ENCODE results near the gene CEP55.

CEP55 gene

DNA sequence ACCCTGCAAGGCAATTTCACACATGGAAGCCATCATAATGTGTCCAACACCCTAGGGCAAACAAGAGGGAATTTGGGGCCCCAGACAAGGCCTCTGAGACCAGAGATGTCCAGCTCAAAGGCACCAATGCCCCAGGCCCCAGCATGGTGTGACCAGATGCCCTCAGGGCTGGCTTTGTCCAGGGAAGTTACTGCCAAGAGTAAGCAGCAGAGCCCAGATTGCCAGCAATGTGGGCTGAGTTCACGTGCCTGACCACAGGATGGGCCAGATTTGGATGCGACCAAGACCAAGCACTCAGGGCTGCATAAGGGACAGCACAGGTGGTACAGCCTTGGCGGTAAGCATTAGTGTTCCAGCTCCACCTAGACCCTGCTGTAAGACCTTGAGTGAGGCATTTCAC is 27.0 kb upstream of the CEP55 start:
- no peak for DNase-seq

GRCh38 chr10:93471110-93471651 is 25.2 kb upstream of the CEP55 start:
- DNase-seq, result no peak

- DNase-seq, result no peak
These were observed 23.3 kb upstream of the CEP55 start for GRCh38 chr10:93473161-93473560.

DNA sequence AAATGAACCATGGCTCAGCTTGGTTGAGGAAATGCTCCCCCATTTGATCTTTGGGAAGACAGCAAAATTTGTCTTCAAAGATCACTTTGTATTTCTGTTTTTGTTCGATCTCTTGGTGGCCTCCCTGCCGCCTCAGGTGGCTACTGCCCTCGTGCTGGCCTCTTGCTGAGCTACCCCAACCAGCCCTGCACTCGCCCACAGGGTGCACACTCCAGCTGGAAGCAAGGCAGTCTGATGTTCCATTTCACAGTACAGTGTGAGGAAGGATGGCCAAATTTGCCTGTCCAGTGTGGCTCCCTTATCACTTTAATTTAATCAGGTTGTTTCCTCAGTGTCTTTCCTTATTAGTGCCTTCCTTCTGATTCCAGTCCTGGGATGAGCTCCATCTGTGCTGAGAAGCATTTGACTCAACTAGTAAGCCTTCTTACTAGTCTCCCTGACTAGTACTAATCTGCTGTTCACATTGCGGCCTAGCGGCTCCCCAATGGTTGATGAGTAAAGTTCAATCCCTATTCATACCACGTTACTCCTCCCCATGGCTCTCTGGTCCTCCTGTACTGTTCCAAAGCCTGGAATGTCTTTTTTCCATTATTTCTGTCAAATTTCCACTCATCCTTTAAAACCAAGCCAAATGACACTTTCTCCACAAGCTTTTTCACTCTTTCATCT is 22.5 kb upstream of the CEP55 start:
- no peak for DNase-seq

DNA sequence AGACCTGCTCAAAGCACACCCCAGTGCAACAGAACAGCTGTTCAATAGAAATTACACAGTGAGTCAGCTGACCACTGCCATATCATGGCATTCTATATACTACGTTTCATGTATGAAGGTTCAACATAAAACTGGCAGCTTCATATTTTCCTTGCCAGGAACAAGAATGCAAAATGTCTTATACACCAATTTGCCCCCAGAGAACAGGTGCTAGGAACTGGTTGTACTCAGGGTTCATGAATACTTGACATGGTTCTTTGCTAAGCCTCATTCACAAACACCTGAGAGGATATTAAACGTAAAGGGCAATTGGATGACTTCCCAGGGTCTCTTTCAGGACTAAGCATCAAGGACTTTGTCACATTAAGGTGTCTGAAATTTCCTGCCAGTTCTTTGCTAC is 21.2 kb upstream of the CEP55 start:
- no peak for DNase-seq

GRCh38 chr10:93475871-93476270 is 20.5 kb upstream of the CEP55 start:
- no peak for DNase-seq

- DNase-seq, result no peak
These were observed 19.7 kb upstream of the CEP55 start for GRCh38 chr10:93476756-93477155.

GRCh38 chr10:93478873-93479272 is 17.5 kb upstream of the CEP55 start:
- DNase-seq, result no peak

GRCh38 chr10:93481637-93482144 is 14.7 kb upstream of the CEP55 start:
- DNase-seq, result no peak

- peak in 11 of 56 donors; percentile 3 to 59 (median 14) for DNase-seq
These were observed 14.1 kb upstream of the CEP55 start, which contains the start of gene MYOF for GRCh38 chr10:93482145-93482834. Gene MYOF, minus strand, starts transcription at chr10:93482334. Its CDS starts 140 bp downstream, at chr10:93482194.

DNA sequence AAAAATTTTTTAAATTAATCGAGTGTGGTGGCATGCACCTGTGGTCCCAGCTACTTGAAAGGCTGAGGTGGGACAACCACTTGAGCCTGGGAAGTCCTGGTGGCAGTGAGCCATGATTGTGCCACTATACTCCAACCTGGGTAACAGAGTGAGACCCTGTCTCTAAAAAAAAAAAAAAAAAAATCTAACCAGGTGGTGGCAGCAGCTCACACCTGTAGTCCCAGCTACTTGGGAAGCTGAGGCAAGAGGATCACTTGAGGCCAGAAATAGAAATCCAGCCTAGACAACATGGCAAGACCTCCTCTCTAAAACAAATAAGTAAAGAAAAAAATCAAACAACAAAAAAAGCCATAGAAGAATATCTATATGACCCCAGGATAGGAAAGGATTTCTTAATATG is 10.7 kb upstream of the CEP55 start:
- no peak for DNase-seq

- no peak for DNase-seq
These were observed 7.4 kb upstream of the CEP55 start for GRCh38 chr10:93488956-93489528.

DNA sequence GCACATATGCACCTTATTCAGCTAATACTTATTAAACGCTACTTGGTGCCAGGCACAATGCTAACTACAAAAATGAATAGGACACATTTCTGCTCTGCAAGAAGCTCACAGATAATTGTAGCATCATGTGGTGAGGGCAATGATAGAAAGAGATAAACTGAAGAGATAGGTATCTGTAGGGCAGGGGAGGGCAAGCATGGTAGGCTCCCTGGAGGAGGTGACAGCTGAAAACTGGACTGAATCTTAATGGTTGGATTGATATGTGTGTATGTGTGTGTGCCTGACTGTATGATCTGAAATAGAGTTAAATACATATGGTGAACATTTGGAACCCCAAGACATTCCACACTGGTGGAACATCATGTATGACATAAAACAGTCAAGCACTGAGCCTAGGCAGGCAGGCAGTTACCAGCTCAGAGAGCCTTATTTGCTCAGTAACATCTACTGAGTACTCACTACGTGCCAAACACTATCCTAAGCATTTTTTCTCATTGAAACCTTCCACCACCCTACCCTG is 4.8 kb upstream of the CEP55 start:
- DNase-seq, result no peak

DNA sequence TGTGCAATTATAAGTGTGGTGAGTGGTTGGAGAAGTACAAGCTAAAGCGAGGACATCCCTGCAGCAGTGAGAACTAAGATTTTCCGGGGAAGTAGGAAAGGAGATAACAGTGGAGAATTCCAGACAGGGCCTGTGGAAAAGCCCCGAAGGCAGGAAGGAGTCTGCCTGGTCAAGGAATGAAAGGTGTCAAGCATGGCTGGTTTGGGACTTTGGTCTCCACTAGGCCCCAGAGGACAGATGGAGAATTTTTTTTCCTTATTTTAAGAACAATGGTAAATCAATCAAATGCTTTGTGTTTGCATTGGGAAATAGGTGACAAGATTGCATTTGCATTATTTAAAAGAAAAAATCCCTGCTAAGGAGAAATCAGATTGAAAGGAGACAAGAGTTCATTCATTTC is 3.2 kb upstream of the CEP55 start:
- no peak for DNase-seq

GRCh38 chr10:93494494-93494893 is 1.9 kb upstream of the CEP55 start:
- DNase-seq, result no peak

DNA sequence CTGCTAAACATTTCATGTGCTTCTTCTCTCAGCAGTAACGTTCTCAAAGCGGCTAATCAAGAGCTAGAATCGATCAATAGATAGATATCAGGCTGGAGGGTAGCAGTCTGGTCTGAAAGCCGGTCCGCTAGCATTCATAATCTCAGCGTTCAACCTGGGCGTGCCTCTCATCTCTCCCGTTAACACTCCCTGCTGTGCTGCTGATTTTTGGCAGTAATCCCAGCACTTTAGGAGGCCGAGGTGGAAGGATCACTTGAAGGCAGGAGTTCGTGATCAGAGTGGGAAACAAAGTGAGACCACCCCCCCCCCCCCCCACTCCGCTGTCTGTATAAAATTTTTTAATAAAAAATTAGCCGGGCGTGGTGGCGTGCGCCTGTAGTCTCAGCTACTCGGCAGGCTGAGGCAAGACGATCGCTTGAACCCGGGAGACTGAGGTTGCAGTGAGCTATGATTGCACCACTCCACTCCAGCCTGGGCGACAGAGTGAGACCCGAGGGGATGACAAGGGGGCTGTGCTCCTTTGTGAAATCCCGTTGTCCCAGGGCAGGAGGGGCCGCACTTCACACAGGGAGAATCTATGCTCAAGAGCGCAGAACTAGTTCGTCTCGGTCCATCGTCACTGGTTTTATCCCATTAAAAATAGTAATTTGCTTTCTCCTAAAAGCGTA is 624 bp upstream of the CEP55 start:
- DNase-seq, result peak in 6 of 56 donors; percentile 5 to 46 (median 38)

- DNase-seq, result no peak
These were observed 1.8 kb downstream of the CEP55 start for GRCh38 chr10:93498166-93498565.

DNA sequence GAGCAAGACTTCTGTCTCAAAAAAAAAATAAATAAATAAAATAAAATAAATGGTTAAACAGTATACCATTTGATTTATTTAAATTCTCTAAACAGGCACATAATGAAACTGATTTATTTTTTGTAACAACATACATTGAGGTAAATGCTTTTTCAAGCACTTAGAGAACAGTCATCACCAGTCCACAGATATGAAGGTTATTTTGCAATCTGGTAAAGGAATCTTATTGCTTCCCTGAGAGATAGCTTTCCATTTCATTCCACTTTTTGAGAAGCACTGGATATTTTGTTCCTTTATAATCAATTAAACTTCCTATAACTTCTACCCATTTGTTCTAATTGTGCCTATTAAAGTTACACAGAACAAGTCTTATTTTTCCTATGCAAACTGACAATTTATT is 5.2 kb downstream of the CEP55 start:
- no peak for DNase-seq

- DNase-seq, result no peak
These were observed 6.7 kb downstream of the CEP55 start for GRCh38 chr10:93503075-93503474.

DNA sequence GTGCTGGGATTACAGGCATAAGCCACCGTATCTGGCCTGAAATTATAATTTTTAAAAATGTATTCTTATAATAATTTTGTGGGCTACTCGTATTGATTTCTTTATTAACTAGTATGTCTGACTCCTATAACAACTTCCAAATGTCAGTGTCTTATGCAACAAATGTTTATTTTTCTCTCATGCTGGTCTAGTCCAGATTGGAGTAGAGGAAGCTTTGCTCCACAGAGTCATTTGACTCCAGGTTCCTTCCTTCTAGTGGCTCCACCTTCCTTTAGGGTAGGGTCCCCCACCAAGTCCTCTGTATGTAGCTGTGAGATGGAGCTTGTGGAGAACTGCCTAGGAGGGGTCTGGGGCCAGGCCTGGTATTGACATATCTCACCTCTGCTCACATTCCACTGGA is 8.7 kb downstream of the CEP55 start:
- no peak for DNase-seq

DNA sequence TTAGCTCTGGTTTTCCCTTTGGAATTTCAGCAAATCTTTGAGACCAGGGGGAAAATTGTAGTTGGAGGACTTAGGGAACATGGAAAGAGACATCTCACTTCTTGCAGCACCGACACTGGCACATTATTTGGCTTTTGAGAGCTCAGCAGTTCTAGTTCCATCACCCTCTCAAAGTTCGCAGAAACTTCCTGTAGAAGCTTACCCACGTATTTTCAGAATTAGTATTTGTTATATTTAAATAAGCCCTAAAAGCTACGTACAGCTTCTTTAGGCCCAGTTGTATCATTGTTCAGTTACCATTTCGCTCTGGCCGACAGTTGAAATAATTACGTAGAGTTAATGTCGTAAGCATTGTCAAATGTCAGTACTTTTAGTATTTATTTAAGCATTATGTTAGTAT is 13.4 kb downstream of the CEP55 start:
- no peak for DNase-seq

DNA sequence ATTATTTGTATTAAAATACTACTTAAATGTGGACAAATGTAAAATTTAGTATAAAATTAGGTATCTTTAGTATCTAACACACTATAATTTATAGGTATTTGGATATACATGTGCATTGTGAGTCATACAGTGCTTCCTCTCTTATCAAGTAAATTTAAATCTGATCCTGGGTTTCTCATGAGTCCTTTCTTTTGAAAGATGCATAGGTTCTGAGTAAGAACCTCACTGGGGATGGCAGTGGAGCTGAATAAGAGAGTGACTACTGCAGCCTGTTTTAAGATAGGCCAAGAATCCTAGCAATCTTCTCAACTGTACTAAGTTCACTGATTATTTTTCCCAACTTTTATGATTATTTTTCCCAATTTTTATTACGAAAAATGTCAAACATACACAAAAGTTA is 16.2 kb downstream of the CEP55 start:
- DNase-seq, result no peak

Measured in amygdala (tissue), 56 donors.